OCI-LY1 (cell line): ENCODE results near the gene SRGAP2C.
"Not testable (repeated sequence)": the region's sequence is repeated elsewhere in the genome, so short reads cannot be mapped to it uniquely, and the experiment has no call there.

Experiments used
- H2AFZ ChIP-seq: fragments of 200-600 bp; sonication (generic), shearing (Covaris generic); 2 replicates; pipeline ENCODE4 v1.6.0; 2014; ENCODE audit warnings: antibody characterized with exemption, mild to moderate bottlenecking, low read length
- H3F3A ChIP-seq: fragments of 200-600 bp; sonication (generic), shearing (Covaris generic); 2 replicates; pipeline ENCODE4 v1.6.0; 2014; ENCODE audit warnings: mild to moderate bottlenecking, antibody characterized with exemption, low read length, moderate library complexity; ENCODE audit not compliant: insufficient read depth
- H3K27ac ChIP-seq: fragments of 200-600 bp; sonication (generic); 2 replicates; pipeline ENCODE4 v1.5.1; 2014; ENCODE audit warnings: low read length, mixed run types, mild to moderate bottlenecking, low read depth; ENCODE audit not compliant: poor library complexity, severe bottlenecking
- H3K27me3 ChIP-seq: fragments of 200-600 bp; sonication (generic); 2 replicates; pipeline ENCODE4 v1.6.0; 2014; ENCODE audit warnings: antibody characterized with exemption, mild to moderate bottlenecking, low read length, moderate library complexity; ENCODE audit not compliant: insufficient read depth
- H3K36me3 ChIP-seq: fragments of 200-600 bp; sonication (generic); 2 replicates; pipeline ENCODE4 v1.6.1; 2014; ENCODE audit warnings: mild to moderate bottlenecking, antibody characterized with exemption, low read length, moderate library complexity, mixed read lengths; ENCODE audit not compliant: insufficient read depth
- H3K4me1 ChIP-seq: fragments of 200-600 bp; sonication (generic); 2 replicates; pipeline ENCODE4 v1.5.1; 2014; ENCODE audit warnings: mild to moderate bottlenecking, low read length, moderate library complexity; ENCODE audit not compliant: insufficient read depth, severe bottlenecking
- H3K4me2 ChIP-seq: fragments of 200-600 bp; sonication (generic), shearing (Covaris generic); 2 replicates; pipeline ENCODE4 v1.6.1; 2014; ENCODE audit warnings: low read length
- H3K4me3 ChIP-seq: fragments of 200-600 bp; sonication (generic); 2 replicates; pipeline ENCODE4 v1.5.1; 2014; ENCODE audit warnings: low read length, low read depth, mild to moderate bottlenecking, mixed read lengths; ENCODE audit not compliant: poor library complexity, severe bottlenecking
- H3K79me2 ChIP-seq: fragments of 200-600 bp; shearing (Covaris generic); 2 replicates; pipeline ENCODE4 v1.6.1; 2016; ENCODE audit warnings: mixed run types, low read length, mixed read lengths; ENCODE audit not compliant: insufficient read depth
- H3K9ac ChIP-seq: fragments of 200-600 bp; sonication (generic), shearing (Covaris generic); 2 replicates; pipeline ENCODE4 v1.6.1; 2014; ENCODE audit warnings: mild to moderate bottlenecking, low read length, mixed read lengths
- H3K9me2 ChIP-seq: fragments of 200-600 bp; sonication (generic), shearing (Covaris generic); 2 replicates; pipeline ENCODE4 v1.6.1; 2014; ENCODE audit warnings: low read depth, mild to moderate bottlenecking, low read length, mixed read lengths
- H3K9me3 ChIP-seq: fragments of 200-600 bp; shearing (Covaris generic); 2 replicates; pipeline ENCODE4 v1.6.1; 2014; ENCODE audit warnings: low read length, mixed read lengths
- H4K20me1 ChIP-seq: fragments of 200-600 bp; sonication (generic), shearing (Covaris generic); 2 replicates; pipeline ENCODE4 v1.6.0; 2016; ENCODE audit warnings: mild to moderate bottlenecking, low read length; ENCODE audit not compliant: insufficient read depth

SRGAP2C gene

GRCh38 chr1:121355711-121356420 lies 171.1 kb downstream of the SRGAP2C start:
- H2AFZ ChIP-seq, H3F3A ChIP-seq, H3K79me2 ChIP-seq, H3K4me3 ChIP-seq, H3K27me3 ChIP-seq, H3K27ac ChIP-seq, H3K9me2 ChIP-seq, H3K9ac ChIP-seq, H3K4me1 ChIP-seq, H4K20me1 ChIP-seq, H3K36me3 ChIP-seq, H3K4me2 ChIP-seq, H3K9me3 ChIP-seq: not testable (repeated sequence)

DNA sequence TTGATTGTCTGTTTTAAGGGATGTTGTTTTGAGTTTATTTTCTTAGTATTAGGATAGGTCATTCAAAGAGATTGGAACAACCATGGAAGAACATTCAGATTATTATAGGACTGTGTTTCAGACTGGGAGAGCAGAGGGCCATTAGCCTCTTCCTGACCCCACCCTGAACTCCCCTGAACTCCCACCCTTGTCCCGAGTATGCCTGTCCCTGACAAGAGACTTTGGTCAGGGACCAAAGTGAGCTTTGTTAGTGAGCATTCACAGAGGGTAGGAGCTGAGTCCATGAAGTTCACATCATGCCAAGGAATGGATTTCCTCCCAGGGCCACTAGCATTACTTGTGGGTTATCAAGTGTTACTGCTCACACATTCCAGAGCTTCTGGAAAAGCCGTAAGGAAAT lies 172.0 kb downstream of the SRGAP2C start:
- not testable (repeated sequence) for H3K27ac ChIP-seq, H3K9me3 ChIP-seq, H3F3A ChIP-seq, H2AFZ ChIP-seq, H3K4me3 ChIP-seq, H3K4me2 ChIP-seq, H3K9me2 ChIP-seq, H3K79me2 ChIP-seq, H3K27me3 ChIP-seq, H4K20me1 ChIP-seq, H3K9ac ChIP-seq, H3K36me3 ChIP-seq, H3K4me1 ChIP-seq

DNA sequence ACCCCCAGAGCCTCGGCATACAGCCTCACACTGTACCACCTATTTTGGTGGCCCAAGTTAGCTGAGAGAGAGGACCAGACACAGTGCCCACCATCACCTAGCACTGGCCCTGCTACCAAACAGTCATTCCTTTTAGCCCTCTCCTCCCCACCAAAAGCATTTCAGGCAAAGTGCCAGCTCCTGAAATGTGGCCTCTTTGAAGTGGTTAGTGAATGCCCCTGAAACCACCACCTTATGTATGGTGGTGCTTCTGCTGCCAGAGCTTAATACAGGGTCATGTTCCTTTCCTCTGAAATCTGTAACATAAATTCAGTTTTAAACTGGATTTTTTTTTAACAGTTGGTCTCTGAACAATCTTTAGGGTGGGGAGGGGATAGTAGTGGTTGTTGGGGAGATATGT lies 175.8 kb downstream of the SRGAP2C start:
- not testable (repeated sequence) for H2AFZ ChIP-seq, H4K20me1 ChIP-seq, H3K4me2 ChIP-seq, H3K27me3 ChIP-seq, H3K9ac ChIP-seq, H3K9me3 ChIP-seq, H3K36me3 ChIP-seq, H3K79me2 ChIP-seq, H3K27ac ChIP-seq, H3K9me2 ChIP-seq, H3K4me1 ChIP-seq, H3K4me3 ChIP-seq, H3F3A ChIP-seq

DNA sequence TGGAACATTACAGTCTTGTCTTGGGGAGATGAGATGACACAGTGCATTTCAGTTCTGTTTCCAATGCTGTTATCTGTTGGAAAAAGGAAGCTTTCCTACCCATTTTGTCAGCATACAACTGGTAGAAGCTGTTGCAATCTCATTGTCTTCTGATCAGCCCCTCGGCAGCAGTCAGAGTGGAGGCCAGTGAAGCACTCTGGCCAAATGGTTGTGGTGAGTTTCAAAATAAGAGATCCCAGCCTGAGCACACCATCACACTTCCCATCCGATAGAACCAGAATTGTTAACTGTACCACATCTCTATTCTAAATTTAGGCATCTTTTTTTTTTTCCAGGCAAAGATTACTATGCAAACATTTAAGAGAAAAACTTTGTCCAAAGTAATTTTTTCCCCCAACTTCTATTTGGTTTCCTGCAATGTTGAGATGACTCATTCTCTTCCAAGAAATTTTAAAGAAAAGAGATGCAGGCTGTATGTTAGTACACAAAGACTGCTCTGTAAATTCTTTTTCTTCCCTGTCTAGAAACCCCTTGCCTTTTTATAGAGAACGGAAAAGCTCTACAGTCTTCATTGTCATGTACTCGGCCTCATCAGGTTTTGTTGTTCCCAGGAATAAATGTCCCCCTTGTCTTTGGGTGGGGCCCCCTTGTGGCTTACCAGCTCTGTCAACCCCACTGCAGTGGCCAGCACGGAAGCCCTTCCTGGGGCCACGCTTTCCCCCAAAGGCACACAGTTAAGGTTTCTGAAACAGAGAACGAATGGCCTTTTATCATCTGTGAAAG lies 176.9 kb downstream of the SRGAP2C start:
- not testable (repeated sequence) for H3K9ac ChIP-seq, H3K9me2 ChIP-seq, H3K27me3 ChIP-seq, H2AFZ ChIP-seq, H3K9me3 ChIP-seq, H3K79me2 ChIP-seq, H3K4me2 ChIP-seq, H3F3A ChIP-seq, H3K27ac ChIP-seq, H4K20me1 ChIP-seq, H3K4me3 ChIP-seq, H3K36me3 ChIP-seq, H3K4me1 ChIP-seq

DNA sequence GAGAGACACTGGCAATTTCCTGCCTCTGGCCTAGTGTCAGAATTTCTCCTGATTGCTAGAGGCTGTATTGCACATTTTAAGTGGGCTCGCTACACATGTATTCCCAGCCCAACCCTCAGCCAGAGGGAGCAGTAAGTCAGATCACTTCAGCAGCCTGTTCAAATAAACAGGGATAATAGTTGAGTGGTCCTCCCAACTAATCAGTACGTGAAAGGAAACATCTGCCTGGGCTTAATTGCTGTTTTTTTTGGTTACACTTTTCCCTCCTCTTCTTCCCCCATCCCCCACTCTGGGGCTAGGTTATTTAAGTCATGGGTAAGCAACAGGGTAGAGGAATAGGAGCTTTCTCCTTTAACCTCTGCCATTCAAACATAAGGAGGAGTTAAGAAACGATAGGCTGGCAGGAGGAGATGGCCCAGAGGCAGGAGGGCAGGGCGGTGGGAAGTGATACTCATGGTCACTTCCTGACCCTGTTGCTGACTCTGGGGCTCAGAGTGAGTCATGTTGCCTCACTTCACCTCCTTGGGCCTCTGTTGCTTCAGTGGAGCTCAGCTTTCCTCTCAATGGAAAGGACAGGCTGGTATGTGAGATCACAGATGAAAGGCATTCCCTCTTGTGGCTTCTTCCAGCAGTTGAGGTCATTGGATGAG lies 177.6 kb downstream of the SRGAP2C start:
- not testable (repeated sequence) for H3K27me3 ChIP-seq, H2AFZ ChIP-seq, H4K20me1 ChIP-seq, H3F3A ChIP-seq, H3K9ac ChIP-seq, H3K4me2 ChIP-seq, H3K4me3 ChIP-seq, H3K27ac ChIP-seq, H3K79me2 ChIP-seq, H3K36me3 ChIP-seq, H3K9me3 ChIP-seq, H3K9me2 ChIP-seq, H3K4me1 ChIP-seq

- H3K4me1 ChIP-seq, H3K79me2 ChIP-seq, H3F3A ChIP-seq, H3K4me2 ChIP-seq, H3K27me3 ChIP-seq, H3K9ac ChIP-seq, H3K4me3 ChIP-seq, H3K27ac ChIP-seq, H3K9me2 ChIP-seq, H3K36me3 ChIP-seq, H4K20me1 ChIP-seq, H2AFZ ChIP-seq, H3K9me3 ChIP-seq: not testable (repeated sequence)
Measured at GRCh38 chr1:121365316-121365715, 180.5 kb downstream of the SRGAP2C start.

GRCh38 chr1:121365723-121366122 lies 180.9 kb downstream of the SRGAP2C start:
- not testable (repeated sequence) for H3K4me3 ChIP-seq, H3K79me2 ChIP-seq

More at GRCh38 chr1:121365723-121366122, 180.9 kb downstream of the SRGAP2C start:
- H3K9me3 ChIP-seq, H3K9me2 ChIP-seq, H2AFZ ChIP-seq, H3K4me2 ChIP-seq, H3K36me3 ChIP-seq, H3K9ac ChIP-seq, H3K27ac ChIP-seq, H3F3A ChIP-seq, H3K27me3 ChIP-seq, H3K4me1 ChIP-seq, H4K20me1 ChIP-seq: not testable (repeated sequence)
